Measurements from ENCODE around the gene CASP10. TPM values are rescaled to one million over a fixed set of nuclear protein-coding genes. Genes with fewer than 3 reads are reported as not detected.
A peak's percentile ranks its signal among the peaks of the same experiment; 100 is the strongest.

The CASP10 gene
- total and polyA plus RNA-seq, 2 of the 13 experiments (the other 11 are each of a cell fraction or from before 2014, with no cell fraction given): 22.2 to 23.8 TPM

DNA sequence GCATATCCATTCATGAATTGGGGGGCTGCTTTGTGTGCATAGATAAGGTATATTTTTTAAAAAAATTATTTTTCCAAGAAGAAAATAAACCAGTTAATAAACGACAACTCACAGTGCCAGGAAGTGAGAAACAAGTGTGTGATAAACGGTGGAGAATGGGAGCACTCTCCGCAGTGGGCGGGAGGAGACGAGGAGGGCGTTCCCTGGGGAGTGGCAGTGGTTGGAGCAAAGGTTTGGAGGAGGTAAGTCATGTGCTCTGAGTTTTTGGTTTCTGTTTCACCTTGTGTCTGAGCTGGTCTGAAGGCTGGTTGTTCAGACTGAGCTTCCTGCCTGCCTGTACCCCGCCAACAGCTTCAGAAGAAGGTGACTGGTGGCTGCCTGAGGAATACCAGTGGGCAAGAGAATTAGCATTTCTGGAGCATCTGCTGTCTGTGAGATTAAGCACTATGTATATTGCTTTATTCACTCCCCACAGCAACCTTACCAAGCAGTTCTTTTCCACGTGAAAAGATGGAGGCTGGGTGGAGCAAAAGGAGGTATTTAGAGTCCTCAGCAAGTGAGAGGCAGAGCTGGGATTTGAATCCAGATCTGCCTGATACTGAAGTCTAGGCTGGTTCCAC lies 50.4 kb downstream of the CASP10 start (continued):
- TF ChIP-seq, protein P1, sequence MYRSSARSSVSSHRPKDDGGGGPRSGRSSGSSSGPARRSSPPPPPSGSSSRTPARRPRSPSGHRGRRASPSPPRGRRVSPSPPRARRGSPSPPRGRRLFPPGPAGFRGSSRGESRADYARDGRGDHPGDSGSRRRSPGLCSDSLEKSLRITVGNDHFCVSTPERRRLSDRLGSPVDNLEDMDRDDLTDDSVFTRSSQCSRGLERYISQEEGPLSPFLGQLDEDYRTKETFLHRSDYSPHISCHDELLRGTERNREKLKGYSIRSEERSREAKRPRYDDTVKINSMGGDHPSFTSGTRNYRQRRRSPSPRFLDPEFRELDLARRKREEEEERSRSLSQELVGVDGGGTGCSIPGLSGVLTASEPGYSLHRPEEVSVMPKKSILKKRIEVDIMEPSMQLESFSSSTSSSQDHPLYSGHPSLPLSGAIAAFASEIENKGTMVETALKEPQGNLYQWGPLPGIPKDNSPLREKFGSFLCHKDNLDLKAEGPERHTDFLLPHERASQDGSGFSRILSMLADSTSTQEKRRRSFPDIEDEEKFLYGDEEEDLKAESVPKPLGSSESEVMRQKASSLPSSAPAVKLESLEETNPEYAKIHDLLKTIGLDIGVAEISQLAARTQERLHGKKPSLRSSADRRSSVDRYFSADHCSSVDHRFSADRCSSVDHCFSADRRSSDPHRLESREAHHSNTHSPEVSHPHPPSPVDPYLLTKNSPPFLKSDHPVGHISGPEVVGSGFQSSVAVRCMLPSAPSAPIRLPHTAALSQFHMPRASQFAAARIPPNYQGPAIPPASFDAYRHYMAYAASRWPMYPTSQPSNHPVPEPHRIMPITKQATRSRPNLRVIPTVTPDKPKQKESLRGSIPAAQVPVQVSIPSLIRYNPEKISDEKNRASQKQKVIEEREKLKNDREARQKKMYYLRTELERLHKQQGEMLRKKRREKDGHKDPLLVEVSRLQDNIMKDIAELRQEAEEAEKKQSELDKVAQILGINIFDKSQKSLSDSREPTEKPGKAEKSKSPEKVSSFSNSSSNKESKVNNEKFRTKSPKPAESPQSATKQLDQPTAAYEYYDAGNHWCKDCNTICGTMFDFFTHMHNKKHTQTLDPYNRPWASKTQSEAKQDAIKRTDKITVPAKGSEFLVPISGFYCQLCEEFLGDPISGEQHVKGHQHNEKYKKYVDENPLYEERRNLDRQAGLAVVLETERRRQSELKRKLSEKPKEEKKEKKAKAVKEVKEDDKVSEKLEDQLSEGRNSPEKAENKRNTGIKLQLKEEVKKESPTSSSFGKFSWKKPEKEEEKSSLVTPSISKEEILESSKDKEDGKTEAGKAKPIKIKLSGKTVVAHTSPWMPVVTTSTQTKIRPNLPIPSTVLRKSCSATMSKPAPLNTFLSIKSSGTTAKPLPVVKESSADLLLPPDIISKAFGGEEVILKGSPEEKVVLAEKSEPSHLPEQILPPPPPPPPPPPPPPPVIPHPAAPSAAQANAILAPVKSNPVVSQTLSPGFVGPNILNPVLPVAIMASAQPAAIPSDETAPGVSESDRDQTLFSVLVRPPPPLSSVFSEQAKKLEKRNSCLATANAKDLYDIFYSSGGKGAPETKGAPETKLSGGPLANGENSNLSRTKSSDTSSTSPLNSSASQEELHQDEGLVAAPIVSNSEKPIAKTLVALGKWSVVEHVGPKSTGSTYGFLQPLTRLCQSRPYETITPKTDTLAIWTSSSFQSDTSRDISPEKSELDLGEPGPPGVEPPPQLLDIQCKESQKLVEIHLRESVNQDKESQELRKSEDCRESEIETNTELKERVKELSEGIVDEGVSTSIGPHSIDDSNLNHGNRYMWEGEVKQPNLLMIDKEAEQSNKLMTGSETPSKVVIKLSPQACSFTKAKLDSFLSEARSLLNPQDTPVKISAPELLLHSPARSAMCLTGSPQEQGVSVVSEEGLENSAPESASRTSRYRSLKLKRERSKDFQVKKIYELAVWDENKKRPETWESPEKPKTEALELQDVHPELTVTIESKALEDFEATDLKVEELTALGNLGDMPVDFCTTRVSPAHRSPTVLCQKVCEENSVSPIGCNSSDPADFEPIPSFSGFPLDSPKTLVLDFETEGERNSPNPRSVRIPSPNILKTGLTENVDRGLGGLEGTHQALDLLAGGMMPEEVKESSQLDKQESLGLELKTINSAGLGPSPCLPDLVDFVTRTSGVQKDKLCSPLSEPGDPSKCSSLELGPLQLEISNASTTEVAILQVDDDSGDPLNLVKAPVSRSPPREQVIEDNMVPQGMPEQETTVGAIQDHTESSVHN (CRISPR knock-in tag; IDR thresholded peaks at IDR 0.05): no peak
- no peak for TF ChIP-seq TAF15 (IDR thresholded peaks at IDR 0.05; ENCODE audit: low read depth, low read length, poor library complexity, severe bottlenecking)
- TF ChIP-seq AGO1 (IDR thresholded peaks at IDR 0.05; ENCODE audit: low read depth, low read length, poor library complexity, severe bottlenecking): no peak
- TF ChIP-seq SALL2 (CRISPR knock-in tag; IDR thresholded peaks at IDR 0.05): no peak
- no peak; the same call in 1 of the 2 replicates for TF ChIP-seq MEF2D (CRISPR knock-in tag; IDR thresholded peaks at IDR 0.05)
- no peak for TF ChIP-seq RARG (CRISPR knock-in tag; IDR thresholded peaks at IDR 0.05; ENCODE audit: low read depth)
- TF ChIP-seq ZNF577 (CRISPR knock-in tag; IDR thresholded peaks at IDR 0.05; ENCODE audit: borderline replicate concordance, low read depth): no peak
- TF ChIP-seq POLR2AphosphoS2 (IDR thresholded peaks at IDR 0.05; ENCODE audit: low read depth, low read length): no peak
- TF ChIP-seq CREM (IDR thresholded peaks at IDR 0.05): peak; percentile 47; the same call in 1 of the 2 replicates
- no peak for TF ChIP-seq CREM (CRISPR knock-in tag; IDR thresholded peaks at IDR 0.05)
- TF ChIP-seq ETV5 (CRISPR knock-in tag; IDR thresholded peaks at IDR 0.05; ENCODE audit: borderline replicate concordance): peak; percentile 49; the same call in 1 of the 2 replicates
- no peak for TF ChIP-seq SUZ12 (IDR thresholded peaks at IDR 0.05; ENCODE audit: low read depth, low read length)
- TF ChIP-seq JUN (CRISPR knock-in tag; IDR thresholded peaks at IDR 0.05): no peak
- no peak; the same call in 1 of the 2 replicates for TF ChIP-seq CBX5 (CRISPR knock-in tag; IDR thresholded peaks at IDR 0.05; ENCODE audit: borderline replicate concordance)
- TF ChIP-seq, protein P2, sequence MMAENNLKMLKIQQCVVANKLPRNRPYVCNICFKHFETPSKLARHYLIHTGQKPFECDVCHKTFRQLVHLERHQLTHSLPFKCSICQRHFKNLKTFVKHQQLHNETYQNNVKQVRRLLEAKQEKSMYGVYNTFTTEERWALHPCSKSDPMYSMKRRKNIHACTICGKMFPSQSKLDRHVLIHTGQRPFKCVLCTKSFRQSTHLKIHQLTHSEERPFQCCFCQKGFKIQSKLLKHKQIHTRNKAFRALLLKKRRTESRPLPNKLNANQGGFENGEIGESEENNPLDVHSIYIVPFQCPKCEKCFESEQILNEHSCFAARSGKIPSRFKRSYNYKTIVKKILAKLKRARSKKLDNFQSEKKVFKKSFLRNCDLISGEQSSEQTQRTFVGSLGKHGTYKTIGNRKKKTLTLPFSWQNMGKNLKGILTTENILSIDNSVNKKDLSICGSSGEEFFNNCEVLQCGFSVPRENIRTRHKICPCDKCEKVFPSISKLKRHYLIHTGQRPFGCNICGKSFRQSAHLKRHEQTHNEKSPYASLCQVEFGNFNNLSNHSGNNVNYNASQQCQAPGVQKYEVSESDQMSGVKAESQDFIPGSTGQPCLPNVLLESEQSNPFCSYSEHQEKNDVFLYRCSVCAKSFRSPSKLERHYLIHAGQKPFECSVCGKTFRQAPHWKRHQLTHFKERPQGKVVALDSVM (CRISPR knock-in tag; IDR thresholded peaks at IDR 0.05): no peak
- no peak for TF ChIP-seq ZNF224 (CRISPR knock-in tag; IDR thresholded peaks at IDR 0.05)
- TF ChIP-seq, protein P3, sequence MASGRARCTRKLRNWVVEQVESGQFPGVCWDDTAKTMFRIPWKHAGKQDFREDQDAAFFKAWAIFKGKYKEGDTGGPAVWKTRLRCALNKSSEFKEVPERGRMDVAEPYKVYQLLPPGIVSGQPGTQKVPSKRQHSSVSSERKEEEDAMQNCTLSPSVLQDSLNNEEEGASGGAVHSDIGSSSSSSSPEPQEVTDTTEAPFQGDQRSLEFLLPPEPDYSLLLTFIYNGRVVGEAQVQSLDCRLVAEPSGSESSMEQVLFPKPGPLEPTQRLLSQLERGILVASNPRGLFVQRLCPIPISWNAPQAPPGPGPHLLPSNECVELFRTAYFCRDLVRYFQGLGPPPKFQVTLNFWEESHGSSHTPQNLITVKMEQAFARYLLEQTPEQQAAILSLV (CRISPR knock-in tag; IDR thresholded peaks at IDR 0.05; ENCODE audit: borderline replicate concordance): no peak
- TF ChIP-seq CCDC6 (CRISPR knock-in tag; IDR thresholded peaks at IDR 0.05): 0 out of 2 replicates have a peak, but pooled peaks have one; percentile 8
- peak; percentile 42; the same call in 1 of the 2 replicates for TF ChIP-seq ZNF3 (CRISPR knock-in tag; IDR thresholded peaks at IDR 0.05)
- no peak for TF ChIP-seq RNF2 (conservative IDR thresholded peaks at IDR 0.05; ENCODE audit: low read depth)

Data from HepG2 (cell line).